Gastroesophageal sphincter (tissue), 4 donors: ENCODE results near the gene SPDYC. TPM values are rescaled to one million over a fixed set of nuclear protein-coding genes. Genes with fewer than 3 reads are reported as not detected.
A peak's percentile ranks its signal among the peaks of the same experiment; 100 is the strongest.

Experiments used
- ATAC-seq: fragments of 150-250 bp; one replicate; pipeline ENCODE4 v1.9.1; 2016; ENCODE audit warnings: mild to moderate bottlenecking, moderate library complexity
- H3K27ac ChIP-seq, 4 donors: fragments of 200-600 bp; sonication (generic) in 3 of 4; 1 replicate in 3 of 4; 2 replicates in 1 of 4; pipeline ENCODE4 v1.5.1; 2016 to 2019
- H3K27me3 ChIP-seq: fragments of 200-600 bp; sonication (generic); one replicate; pipeline ENCODE4 v1.5.1; 2019
- H3K36me3 ChIP-seq, 2 donors: fragments of 200-600 bp; sonication (generic); one replicate each; pipeline ENCODE4 v1.5.1; 2019; ENCODE audit warnings: control low read depth in 1 of 2
- H3K4me1 ChIP-seq, 3 donors: fragments of 200-600 bp; sonication (generic); 1 replicate in 2 of 3; 2 replicates in 1 of 3; pipeline ENCODE4 v1.5.1; 2016 to 2019; ENCODE audit warnings: control low read depth in 2 of 3
- H3K4me3 ChIP-seq, 2 donors: fragments of 200-600 bp; sonication (generic); one replicate each; pipeline ENCODE4 v1.5.1; 2019; ENCODE audit warnings: mild to moderate bottlenecking in 1 of 2, moderate library complexity in 1 of 2
- H3K9me3 ChIP-seq, 3 donors: fragments of 200-600 bp; sonication (generic); one replicate each; pipeline ENCODE4 v1.5.1; 2017 to 2019; ENCODE audit warnings: control low read depth in 2 of 3
- CTCF ChIP-seq, 4 experiments: fragments of 200-600 bp in 2 of 4; fragments of 450-650 bp in 2 of 4; sonication (generic) in 1 of 4; IDR thresholded peaks; one replicate each; pipeline ENCODE4 v1.5.1; 2017 to 2019; ENCODE audit warnings: antibody characterized with exemption in 4 of 4, mild to moderate bottlenecking in 2 of 4, moderate library complexity in 2 of 4
- EP300 ChIP-seq: sonication (generic); formaldehyde crosslinking; IDR thresholded peaks from one replicate; pipeline ENCODE4 v1.6.1; 2017; ENCODE audit warnings: antibody characterized with exemption, mild to moderate bottlenecking
- POLR2A ChIP-seq, 2 donors: fragments of 450-650 bp; IDR thresholded peaks; one replicate each; pipeline ENCODE4 v1.6.1; 2017; ENCODE audit warnings: antibody characterized with exemption in 2 of 2, mild to moderate bottlenecking in 2 of 2, moderate library complexity in 1 of 2
- POLR2AphosphoS5 ChIP-seq: sonication (generic); formaldehyde crosslinking; IDR thresholded peaks from one replicate; pipeline ENCODE4 v1.6.1; 2017; ENCODE audit warnings: antibody characterized with exemption
- WGBS, 2 donors: methylation state at CpG; one replicate each; pipeline ENCODE4 v1.1.5; 2018; ENCODE audit warnings: low coverage in 1 of 2; 5-methylcytosine and 5-hydroxymethylcytosine counted together
- total RNA-seq, 4 donors: library from RNA; depleted of rRNA; stranded (reverse); fragments of >200 nt; gene quantifications; one replicate each; pipeline ENCODE4 v1.1.0, GENCODE V29; 2016

Gene SPDYC
- not detected for total RNA-seq

GRCh38 chr11:65170058-65170534 is at the start of gene SPDYC:
Gene SPDYC, plus strand, starts transcription at chr11:65170233. Its CDS starts 1,125 bp downstream, at chr11:65171358.
- H3K4me1 ChIP-seq, result no peaks in the 10 kb centered on the region
- WGBS, 2 donors, result 86% methylated on average over 1 of the region's 21 CpGs; no CpG with 5 or more reads in 1 of the 2 donors
- H3K9me3 ChIP-seq, result no peaks in the 10 kb centered on the region
- H3K4me3 ChIP-seq, result no peak within 1 kb of the TSS
- ATAC-seq, result no peak
- no peak for TF ChIP-seq CTCF (IDR thresholded peaks at IDR 0.05)
- TF ChIP-seq EP300, result no peak
- no peak for TF ChIP-seq POLR2AphosphoS5
- TF ChIP-seq POLR2A (IDR thresholded peaks at IDR 0.05), result no peak
- peaks cover 12% of the 10 kb centered on the region for H3K27me3 ChIP-seq
- H3K27ac ChIP-seq, result no peak within 1 kb of the TSS
- H3K36me3 ChIP-seq, result no peaks in the 10 kb centered on the region

GRCh38 chr11:65120831-65121230 is 49.2 kb upstream of the SPDYC start:
- H3K9me3 ChIP-seq, result no peaks in the 10 kb centered on the region
- no peak for ATAC-seq
- peaks cover 0 to 62% of the 10 kb centered on the region in 2 donors for H3K36me3 ChIP-seq
- H3K4me3 ChIP-seq, result peak overlapping the region in 1 of 2 donors; percentile 88
- no peaks in the 10 kb centered on the region for H3K27me3 ChIP-seq
- TF ChIP-seq CTCF (IDR thresholded peaks at IDR 0.05), result no peak
- no peak for TF ChIP-seq POLR2AphosphoS5
- TF ChIP-seq POLR2A (IDR thresholded peaks at IDR 0.05), result no peak
- TF ChIP-seq EP300, result no peak
- 75 to 100% methylated on average over 1 to 2 of the region's 3 CpGs for WGBS, 2 donors
- peaks cover 3 to 61% (median 25%) of the 10 kb centered on the region in 3 donors for H3K4me1 ChIP-seq
- peak overlapping the region in 3 of 4 donors; percentile 94 to 97 (median 95) for H3K27ac ChIP-seq

- WGBS, 2 donors, result 0% methylated on average over 15 of the region's 22 CpGs; no CpG with 5 or more reads in 1 of the 2 donors
- peaks cover 2 to 55% (median 18%) of the 10 kb centered on the region in 3 donors for H3K4me1 ChIP-seq
- H3K27me3 ChIP-seq, result no peaks in the 10 kb centered on the region
- peak overlapping the region; percentile 74 to 88 for H3K4me3 ChIP-seq
- peaks cover 0 to 62% of the 10 kb centered on the region in 2 donors for H3K36me3 ChIP-seq
- no peaks in the 10 kb centered on the region for H3K9me3 ChIP-seq
- TF ChIP-seq EP300 (no peak), POLR2AphosphoS5 (no peak), POLR2A (IDR thresholded peaks at IDR 0.05) (no peak), CTCF (IDR thresholded peaks at IDR 0.05) (no peak)
- peak overlapping the region; percentile 87 to 97 (median 94) for H3K27ac ChIP-seq
- no peak for ATAC-seq
These were observed 48.6 kb upstream of the SPDYC start for GRCh38 chr11:65121447-65121864.

GRCh38 chr11:65121865-65122696 is 48.0 kb upstream of the SPDYC start, which contains the start of the genes FAU and MRPL49:
Gene FAU, minus strand, starts transcription at chr11:65122134. Its CDS starts 321 bp downstream, at chr11:65121813.
Gene MRPL49, plus strand, starts transcription at chr11:65122321. Its CDS starts 26 bp downstream, at chr11:65122347.
- peaks cover 0 to 66% of the 10 kb centered on the region in 2 donors for H3K36me3 ChIP-seq
- TF ChIP-seq CTCF (IDR thresholded peaks at IDR 0.05) (peak in 1 of 4 experiments; percentile 5), POLR2A (IDR thresholded peaks at IDR 0.05) (peak; percentile 87), POLR2AphosphoS5 (peak; percentile 95), EP300 (no peak)
- WGBS, 2 donors, result 0% methylated on average over 7 to 10 of the region's 64 CpGs
- H3K9me3 ChIP-seq, result no peaks in the 10 kb centered on the region
- H3K4me3 ChIP-seq, result peak within 1 kb of the TSS; percentile 74 to 88
- H3K4me1 ChIP-seq, result peaks cover 0 to 48% (median 14%) of the 10 kb centered on the region in 3 donors
- H3K27me3 ChIP-seq, result no peaks in the 10 kb centered on the region
- peak; percentile 94 for ATAC-seq
- H3K27ac ChIP-seq, result peak within 1 kb of the TSS; percentile 87 to 97 (median 94)
